PC-9 (cell line): ENCODE data around the gene TRPM1. TPM values are rescaled to one million over a fixed set of nuclear protein-coding genes. Genes with fewer than 3 reads are reported as not detected.

Experiments used
- BruUV-seq: library from RNA; stranded (reverse); fragments of 400-500 nt; replicated peaks from 2 replicates; lab custom pipeline; 2021; lab: Mats Ljungman, UMichigan
- CTCF ChIA-PET: fragments of 300-600 bp; sonication (Branson Sonifier 250); formaldehyde crosslinking; loops from one replicate; lab custom pipeline; 2022; ENCODE audit warnings: antibody characterized with exemption; lab: Charles Lee
- POLR2A ChIA-PET: fragments of 300-600 bp; sonication (Branson Sonifier 250); formaldehyde crosslinking; loops from one replicate; lab custom pipeline; 2022; ENCODE audit warnings: antibody characterized with exemption; ENCODE audit not compliant: unreplicated experiment; lab: Charles Lee
- DNase-seq, 2 experiments: peaks; one replicate each; pipeline versions ENCODE4 v3.0.0 to v3.0.0-alpha.2; 2015 to 2022; ENCODE audit warnings: mixed read lengths in 1 of 2
- H2AFZ ChIP-seq: fragments of 200-600 bp; sonication (generic); 2 replicates; pipeline ENCODE4 v1.8.1; 2017; ENCODE audit warnings: antibody characterized with exemption
- H3F3A ChIP-seq: fragments of 200-600 bp; sonication (generic); 2 replicates; pipeline ENCODE4 v1.8.1; 2017; ENCODE audit warnings: antibody characterized with exemption, mild to moderate bottlenecking, low read depth; ENCODE audit not compliant: insufficient read depth
- H3K27ac ChIP-seq: fragments of 200-600 bp; sonication (generic); 2 replicates; pipeline ENCODE4 v1.6.1; 2016; ENCODE audit warnings: mixed run types
- H3K27me3 ChIP-seq: fragments of 200-600 bp; sonication (generic); 2 replicates; pipeline ENCODE4 v1.6.1; 2016; ENCODE audit warnings: low read depth, mixed run types; ENCODE audit not compliant: insufficient read depth
- H3K36me3 ChIP-seq: fragments of 200-600 bp; sonication (generic); 2 replicates; pipeline ENCODE4 v1.6.1; 2016; ENCODE audit warnings: low read depth, mixed run types
- H3K4me1 ChIP-seq: fragments of 200-600 bp; sonication (generic); replicated peaks from 2 replicates; pipeline ENCODE4 v1.6.1; 2016; ENCODE audit warnings: mixed run types; ENCODE audit not compliant: insufficient read depth
- H3K4me2 ChIP-seq: fragments of 200-600 bp; sonication (generic); 2 replicates; pipeline ENCODE4 v1.6.1; 2017; ENCODE audit warnings: mixed run types
- H3K4me3 ChIP-seq: fragments of 200-600 bp; sonication (generic); 2 replicates; pipeline ENCODE4 v1.6.1; 2016; ENCODE audit warnings: mixed run types
- H3K79me2 ChIP-seq: fragments of 200-600 bp; sonication (generic); 2 replicates; pipeline ENCODE4 v1.6.1; 2017; ENCODE audit warnings: low read depth, mixed run types
- H3K9me2 ChIP-seq: fragments of 200-600 bp; sonication (generic); 2 replicates; pipeline ENCODE4 v1.8.1; 2017; ENCODE audit warnings: mild to moderate bottlenecking; ENCODE audit not compliant: insufficient read depth
- H3K9me3 ChIP-seq: fragments of 200-600 bp; sonication (generic); 2 replicates; pipeline ENCODE4 v1.8.1; 2016; ENCODE audit warnings: low read depth; ENCODE audit not compliant: insufficient read depth
- H4K20me1 ChIP-seq: fragments of 200-600 bp; sonication (generic); 2 replicates; pipeline ENCODE4 v1.8.1; 2017; ENCODE audit not compliant: insufficient read depth
- CTCF ChIP-seq: fragments of 200-600 bp; sonication (generic); conservative IDR thresholded peaks from 2 replicates; pipeline ENCODE4 v1.6.1; 2017; ENCODE audit warnings: mixed run types, antibody characterized with exemption, mild to moderate bottlenecking, moderate library complexity
- EZH2 ChIP-seq: fragments of 200-600 bp; sonication (generic); IDR thresholded peaks from 2 replicates; pipeline ENCODE4 v1.8.0; 2017; ENCODE audit warnings: antibody characterized with exemption, low read depth
- intact Hi-C: fragments of 100-400 bp; cut with micrococcal nuclease; formaldehyde crosslinking; loops from one replicate; pipeline ENCODE4 v1.10.0; 2022; ENCODE audit not compliant: unreplicated experiment
- total RNA-seq: library from RNA; stranded (reverse); gene quantifications from 2 replicates; pipeline ENCODE4 v1.2.3, GENCODE V29; 2021

The TRPM1 gene
- total RNA-seq, 1 experiment from 2014 or later = not detected

- ChIA-PET CTCF (no interaction called here), POLR2A (no interaction called here)
- H3K79me2 ChIP-seq = no peaks in the 10 kb centered on the region
- H3K4me1 ChIP-seq = no peaks in the 10 kb centered on the region
- intact Hi-C loops = no loop called here
- no peak overlapping the region for H2AFZ ChIP-seq
- TF ChIP-seq CTCF = no peak
- no peak for TF ChIP-seq EZH2
- H3K4me3 ChIP-seq = no peak overlapping the region
- no peaks in the 10 kb centered on the region for H3K9me2 ChIP-seq
- no peaks in the 10 kb centered on the region for H3F3A ChIP-seq
- no peak overlapping the region for H3K4me2 ChIP-seq
- no peaks in the 10 kb centered on the region for H3K9me3 ChIP-seq
- no peaks in the 10 kb centered on the region for H4K20me1 ChIP-seq
- no peak overlapping the region for H3K27ac ChIP-seq
- no peaks in the 10 kb centered on the region for H3K36me3 ChIP-seq
- H3K27me3 ChIP-seq = peaks cover 75% of the 10 kb centered on the region
- BruUV-seq = no TSS peak
- DNase-seq = no peak
Measured at GRCh38 chr15:31049111-31049510, 52.4 kb downstream of the TRPM1 start.

DNA sequence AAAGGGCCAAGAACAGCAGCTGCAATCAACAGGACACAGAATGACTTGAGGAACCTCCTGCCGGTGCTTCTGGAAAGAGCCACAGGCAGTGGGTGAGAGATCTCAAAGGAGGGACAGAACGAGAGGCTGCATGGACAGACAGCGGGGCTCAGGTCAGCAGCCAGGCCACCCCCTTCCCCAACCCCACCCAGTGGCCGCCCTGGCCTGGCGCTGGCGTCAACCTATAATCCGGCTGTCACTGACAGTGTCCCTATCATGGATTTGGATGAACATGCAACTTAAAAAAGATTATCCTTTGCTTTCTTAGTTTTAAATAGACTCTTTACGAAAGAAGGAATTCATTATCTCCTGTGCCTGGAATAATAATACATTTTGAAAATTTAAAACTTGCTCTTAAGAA is 54.1 kb downstream of the TRPM1 start:
- Histone ChIP-seq H3K36me3 (no peaks in the 10 kb centered on the region), H3F3A (no peaks in the 10 kb centered on the region), H3K27me3 (peaks cover 68% of the 10 kb centered on the region), H2AFZ (no peak overlapping the region), H3K79me2 (no peaks in the 10 kb centered on the region), H3K4me2 (no peak overlapping the region), H3K27ac (no peak overlapping the region), H3K4me1 (no peaks in the 10 kb centered on the region), H3K9me2 (no peaks in the 10 kb centered on the region), H3K9me3 (no peaks in the 10 kb centered on the region), H4K20me1 (no peaks in the 10 kb centered on the region), H3K4me3 (no peak overlapping the region)
- intact Hi-C loops = no loop called here
- POLR2A ChIA-PET = no interaction called here
- no peak for DNase-seq
- CTCF ChIA-PET = no interaction called here
- BruUV-seq = no TSS peak
- no peak for TF ChIP-seq EZH2
- no peak for TF ChIP-seq CTCF

DNA sequence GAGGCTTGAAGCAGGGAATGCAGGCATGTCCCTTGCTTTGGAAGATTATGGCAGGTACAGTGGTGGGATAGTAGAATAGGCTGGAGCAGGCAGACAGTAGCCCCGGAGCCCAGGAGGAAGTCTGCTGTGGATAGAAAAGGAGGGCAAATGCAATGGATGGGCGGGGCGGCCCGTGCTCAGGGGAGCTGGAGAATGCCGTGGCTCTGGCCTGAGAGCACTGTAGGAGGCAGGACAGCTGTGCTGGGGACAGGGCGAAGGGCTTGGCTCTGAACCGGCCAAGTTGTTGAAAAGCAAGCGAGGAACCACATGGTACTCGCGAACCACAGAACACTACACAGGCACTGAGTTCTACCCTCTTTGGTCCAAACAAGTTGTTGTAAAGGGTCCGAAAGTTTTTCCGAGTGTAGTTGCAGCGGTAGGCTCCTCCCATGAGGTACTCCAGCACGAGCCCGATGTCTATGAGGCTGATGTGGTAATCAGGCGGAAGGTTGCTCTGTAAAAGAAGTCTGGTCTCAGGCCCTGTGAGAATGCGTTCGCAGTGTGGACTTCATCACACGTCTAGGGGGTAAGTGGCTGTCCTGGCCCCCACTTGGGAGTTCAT is 54.7 kb downstream of the TRPM1 start:
- no TSS peak for BruUV-seq

More for the DNA sequence above, 54.7 kb downstream of the TRPM1 start:
- H3F3A ChIP-seq = no peaks in the 10 kb centered on the region
- POLR2A ChIA-PET = no interaction called here
- H3K79me2 ChIP-seq = no peaks in the 10 kb centered on the region
- no peak overlapping the region for H3K4me3 ChIP-seq
- H2AFZ ChIP-seq = no peak overlapping the region
- H3K4me1 ChIP-seq = no peaks in the 10 kb centered on the region
- H4K20me1 ChIP-seq = no peaks in the 10 kb centered on the region
- no peak overlapping the region for H3K4me2 ChIP-seq
- no peak for TF ChIP-seq CTCF
- no peak for TF ChIP-seq EZH2
- peaks cover 68% of the 10 kb centered on the region for H3K27me3 ChIP-seq
- no peaks in the 10 kb centered on the region for H3K9me3 ChIP-seq
- H3K9me2 ChIP-seq = no peaks in the 10 kb centered on the region
- H3K27ac ChIP-seq = no peak overlapping the region
- intact Hi-C loops = no loop called here
- CTCF ChIA-PET = no interaction called here
- no peak for DNase-seq
- H3K36me3 ChIP-seq = no peaks in the 10 kb centered on the region
